Activated T-cell treated with anti-CD3 and anti-CD28 coated beads, Interleukin-2, amount 50 U/mL, for 24 hours (primary cell): ENCODE measurements around the gene HGFAC.

Experiments used
- DNase-seq: peaks from one replicate; pipeline ENCODE4 v3.0.0-alpha.2; 2020
- H3K27ac Mint-ChIP-seq: 2 replicates; pipeline ENCODE4 v1.8.0; 2020; ENCODE audit warnings: mild to moderate bottlenecking, mixed read lengths
- H3K27me3 Mint-ChIP-seq: 2 replicates; pipeline ENCODE4 v1.8.0; 2020; ENCODE audit warnings: mixed read lengths
- H3K36me3 Mint-ChIP-seq: 2 replicates; pipeline ENCODE4 v1.8.0; 2020; ENCODE audit warnings: low read depth, mixed read lengths
- H3K4me1 Mint-ChIP-seq: 2 replicates; pipeline ENCODE4 v1.8.0; 2020; ENCODE audit warnings: low read depth, mixed read lengths
- H3K4me3 Mint-ChIP-seq: 2 replicates; pipeline ENCODE4 v1.8.0; 2020; ENCODE audit warnings: mild to moderate bottlenecking, moderate library complexity, mixed read lengths
- H3K9me3 Mint-ChIP-seq: 2 replicates; pipeline ENCODE4 v1.8.0; 2020; ENCODE audit warnings: mixed read lengths

Gene HGFAC

DNA sequence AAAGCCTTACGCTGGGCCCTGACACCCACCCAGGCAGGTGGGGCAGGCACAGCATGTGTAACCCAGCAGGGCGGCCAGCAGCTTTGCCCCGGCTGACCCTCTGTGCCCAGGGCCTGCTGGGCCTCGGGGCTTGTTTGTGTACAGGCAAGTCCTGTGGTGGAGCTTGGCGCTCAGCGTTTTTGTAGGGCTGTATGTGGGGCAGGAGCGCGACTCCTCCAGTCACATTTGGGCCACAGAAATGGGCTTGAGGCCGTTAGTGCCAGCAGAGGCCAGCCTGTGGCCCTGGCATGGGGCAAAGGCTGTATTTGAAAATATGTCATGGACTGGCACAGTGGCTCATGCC, 14.7 kb upstream of the HGFAC start:
- no peak overlapping the region for H3K27ac Mint-ChIP-seq
- DNase-seq: no peak
- H3K36me3 Mint-ChIP-seq: no peaks in the 10 kb centered on the region
- no peaks in the 10 kb centered on the region for H3K27me3 Mint-ChIP-seq
- H3K9me3 Mint-ChIP-seq: no peaks in the 10 kb centered on the region
- no peak overlapping the region for H3K4me3 Mint-ChIP-seq
- no peaks in the 10 kb centered on the region for H3K4me1 Mint-ChIP-seq

DNA sequence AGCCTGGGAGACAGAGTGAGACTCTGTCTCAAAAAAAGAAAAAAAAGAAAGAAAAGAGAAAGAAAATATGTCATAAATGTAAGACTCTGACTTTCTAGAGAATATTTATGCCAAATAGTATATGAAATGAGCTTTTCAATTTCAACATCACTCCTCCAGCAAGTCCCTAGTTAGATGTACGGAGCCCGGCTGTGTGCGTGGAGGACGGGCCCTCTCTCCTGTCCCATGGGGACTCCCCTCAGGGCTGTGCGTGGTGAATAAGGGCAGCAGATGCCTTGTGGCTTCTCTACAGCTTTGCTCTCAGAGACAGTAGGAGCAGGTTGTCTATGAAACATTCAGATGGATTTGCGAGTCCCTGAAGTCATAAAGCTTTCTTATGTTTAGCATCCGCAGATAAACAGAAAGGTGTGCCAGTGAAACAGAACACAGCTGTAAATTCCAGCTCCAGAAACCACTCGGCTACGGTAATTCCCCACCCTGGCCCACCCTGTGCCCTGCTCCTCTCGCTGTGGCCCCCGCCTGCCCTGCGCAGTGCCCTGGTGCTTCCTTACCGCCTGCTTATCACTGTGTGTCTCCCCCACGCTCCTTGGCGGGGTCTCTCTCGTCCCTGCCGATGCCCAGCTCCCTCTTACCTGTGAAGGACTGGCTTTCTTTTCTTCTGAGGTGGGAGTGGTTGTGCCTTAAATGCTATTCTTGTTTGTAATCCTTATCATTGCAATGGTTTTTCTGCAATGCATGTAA, 13.9 kb upstream of the HGFAC start:
- no peaks in the 10 kb centered on the region for H3K36me3 Mint-ChIP-seq
- H3K27me3 Mint-ChIP-seq: no peaks in the 10 kb centered on the region
- H3K4me1 Mint-ChIP-seq: no peaks in the 10 kb centered on the region
- DNase-seq: no peak
- H3K27ac Mint-ChIP-seq: peak overlapping the region; percentile 7
- no peak overlapping the region for H3K4me3 Mint-ChIP-seq
- no peaks in the 10 kb centered on the region for H3K9me3 Mint-ChIP-seq

- no peak overlapping the region for H3K27ac Mint-ChIP-seq
- H3K9me3 Mint-ChIP-seq: no peaks in the 10 kb centered on the region
- H3K4me1 Mint-ChIP-seq: no peaks in the 10 kb centered on the region
- H3K27me3 Mint-ChIP-seq: no peaks in the 10 kb centered on the region
- DNase-seq: no peak
- H3K36me3 Mint-ChIP-seq: no peaks in the 10 kb centered on the region
- no peak overlapping the region for H3K4me3 Mint-ChIP-seq
Measured at GRCh38 chr4:3429651-3430050, 12.1 kb upstream of the HGFAC start.

DNA sequence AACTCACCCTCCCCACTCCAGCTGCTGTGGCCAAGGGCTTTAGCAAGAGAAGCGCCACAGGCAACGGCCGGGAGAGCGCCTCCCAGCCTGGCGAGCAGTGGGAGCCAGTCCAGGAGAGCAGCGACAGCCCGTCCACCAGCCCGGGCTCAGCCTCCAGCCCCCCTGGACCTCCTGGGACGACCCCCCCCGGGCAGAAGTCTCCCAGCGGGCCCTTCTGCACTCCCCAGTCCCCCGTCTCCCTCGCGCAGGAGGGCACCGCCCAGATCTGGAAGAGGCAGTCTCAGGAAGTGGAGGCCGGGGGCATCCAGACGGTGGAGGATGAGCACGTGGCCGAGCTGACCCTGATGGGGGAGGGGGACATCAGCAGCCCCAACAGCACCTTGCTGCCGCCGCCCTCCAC, 11.2 kb upstream of the HGFAC start:
- Mint-ChIP-seq H3K27ac (no peak overlapping the region), H3K27me3 (no peaks in the 10 kb centered on the region), H3K4me3 (no peak overlapping the region), H3K9me3 (no peaks in the 10 kb centered on the region), H3K4me1 (no peaks in the 10 kb centered on the region), H3K36me3 (no peaks in the 10 kb centered on the region)
- no peak for DNase-seq

- H3K27ac Mint-ChIP-seq: no peak overlapping the region
- H3K4me1 Mint-ChIP-seq: no peaks in the 10 kb centered on the region
- no peaks in the 10 kb centered on the region for H3K36me3 Mint-ChIP-seq
- DNase-seq: no peak
- no peak overlapping the region for H3K4me3 Mint-ChIP-seq
- H3K27me3 Mint-ChIP-seq: no peaks in the 10 kb centered on the region
- H3K9me3 Mint-ChIP-seq: no peaks in the 10 kb centered on the region
Measured at GRCh38 chr4:3431446-3431993, 10.2 kb upstream of the HGFAC start.

DNA sequence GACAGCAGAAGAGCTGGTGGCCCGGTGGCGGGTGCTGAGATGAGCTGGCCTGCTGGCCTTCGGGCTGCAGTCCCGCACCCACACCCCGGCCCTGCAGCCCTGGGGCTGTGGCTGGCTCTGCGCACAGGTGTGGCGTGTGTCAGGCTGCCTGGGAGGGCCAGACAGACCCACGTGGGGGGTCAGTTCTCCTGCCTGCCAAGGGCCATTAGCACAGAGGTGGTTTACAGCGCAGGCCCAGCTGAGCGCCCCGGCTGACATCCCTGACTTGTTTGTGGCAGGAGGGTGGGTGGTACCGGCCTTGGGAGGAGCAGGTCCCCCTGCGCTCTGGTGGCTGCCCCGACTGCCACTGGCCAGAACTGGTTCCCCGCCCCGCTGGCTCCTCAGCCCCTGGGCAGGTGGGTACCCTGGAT, 9.4 kb upstream of the HGFAC start:
- Mint-ChIP-seq H3K27me3 (no peaks in the 10 kb centered on the region), H3K4me3 (no peak overlapping the region), H3K9me3 (no peaks in the 10 kb centered on the region)

DNA sequence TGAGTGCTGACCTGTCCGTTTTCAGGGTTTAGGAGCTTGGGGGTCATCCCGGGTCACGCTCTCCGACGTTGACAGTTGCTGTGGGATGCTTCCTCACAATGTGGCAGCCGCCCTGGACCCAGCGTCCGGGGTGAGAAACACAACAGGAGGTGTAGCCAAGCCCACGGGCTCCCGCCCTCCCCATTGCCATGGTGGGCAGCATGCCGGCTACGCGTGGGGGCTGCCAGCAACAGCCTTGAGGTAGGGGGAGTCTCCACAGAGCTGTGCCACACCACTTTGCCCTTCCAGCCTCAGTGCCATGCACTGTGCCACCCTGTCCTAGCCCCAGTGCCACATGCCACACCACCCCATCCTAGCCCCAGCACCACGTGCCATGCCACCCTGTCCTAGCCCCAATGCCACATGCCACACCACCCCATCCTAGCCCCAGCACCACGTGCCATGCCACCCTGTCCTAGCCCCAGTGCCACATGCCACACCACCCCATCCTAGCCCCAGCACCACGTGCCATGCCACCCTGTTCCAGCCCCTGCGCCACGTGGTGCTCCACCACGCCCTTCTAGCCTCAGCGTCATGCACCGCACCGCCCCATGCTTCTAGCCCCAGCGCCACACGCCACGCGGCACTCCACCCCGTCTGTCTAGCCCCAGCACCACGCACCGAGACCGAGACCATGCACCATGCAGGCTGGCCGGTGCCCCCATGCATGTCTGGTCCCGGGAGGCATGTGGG, 8.5 kb upstream of the HGFAC start:
- no peaks in the 10 kb centered on the region for H3K27me3 Mint-ChIP-seq
- H3K27ac Mint-ChIP-seq: no peak overlapping the region
- no peaks in the 10 kb centered on the region for H3K9me3 Mint-ChIP-seq
- H3K4me3 Mint-ChIP-seq: no peak overlapping the region
- DNase-seq: no peak
- no peaks in the 10 kb centered on the region for H3K36me3 Mint-ChIP-seq
- no peaks in the 10 kb centered on the region for H3K4me1 Mint-ChIP-seq

More for the DNA sequence above, 9.4 kb upstream of the HGFAC start:
- Mint-ChIP-seq H3K27ac (no peak overlapping the region), H3K4me1 (no peaks in the 10 kb centered on the region), H3K36me3 (no peaks in the 10 kb centered on the region)
- DNase-seq: no peak

- H3K27ac Mint-ChIP-seq: no peak overlapping the region
- no peaks in the 10 kb centered on the region for H3K27me3 Mint-ChIP-seq
- H3K9me3 Mint-ChIP-seq: no peaks in the 10 kb centered on the region
Measured at GRCh38 chr4:3434881-3435685, 6.7 kb upstream of the HGFAC start.

DNA sequence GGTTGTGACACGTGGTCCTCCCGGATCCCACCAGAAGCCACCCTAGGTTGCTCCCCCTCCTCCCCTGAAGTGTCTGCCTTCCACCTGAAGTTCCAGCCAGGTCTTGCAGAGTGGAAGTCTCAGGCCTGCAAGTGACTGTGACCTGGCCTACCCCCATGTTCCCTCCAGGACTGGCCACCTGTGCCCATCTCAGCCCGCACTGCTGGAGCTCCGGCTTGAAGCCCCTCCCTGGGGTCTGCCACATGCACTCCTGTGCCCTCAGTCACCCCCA, 6.1 kb upstream of the HGFAC start:
- Mint-ChIP-seq H3K4me3 (no peak overlapping the region), H3K36me3 (no peaks in the 10 kb centered on the region), H3K9me3 (no peaks in the 10 kb centered on the region), H3K27me3 (no peaks in the 10 kb centered on the region), H3K27ac (no peak overlapping the region), H3K4me1 (no peaks in the 10 kb centered on the region)
- no peak for DNase-seq

More at GRCh38 chr4:3434881-3435685, 6.7 kb upstream of the HGFAC start:
- no peak for DNase-seq
- H3K4me1 Mint-ChIP-seq: no peaks in the 10 kb centered on the region
- H3K36me3 Mint-ChIP-seq: no peaks in the 10 kb centered on the region
- H3K4me3 Mint-ChIP-seq: no peak overlapping the region

GRCh38 chr4:3436048-3436797, 5.5 kb upstream of the HGFAC start:
- H3K9me3 Mint-ChIP-seq: no peaks in the 10 kb centered on the region
- H3K4me3 Mint-ChIP-seq: no peak overlapping the region
- no peaks in the 10 kb centered on the region for H3K36me3 Mint-ChIP-seq
- no peaks in the 10 kb centered on the region for H3K4me1 Mint-ChIP-seq
- H3K27me3 Mint-ChIP-seq: no peaks in the 10 kb centered on the region
- no peak overlapping the region for H3K27ac Mint-ChIP-seq
- no peak for DNase-seq

- Mint-ChIP-seq H3K36me3 (no peaks in the 10 kb centered on the region), H3K27me3 (no peaks in the 10 kb centered on the region), H3K4me1 (no peaks in the 10 kb centered on the region), H3K9me3 (no peaks in the 10 kb centered on the region), H3K4me3 (no peak overlapping the region), H3K27ac (no peak overlapping the region)
- no peak for DNase-seq
Measured at GRCh38 chr4:3436798-3437581, 4.8 kb upstream of the HGFAC start.

- Mint-ChIP-seq H3K9me3 (no peaks in the 10 kb centered on the region), H3K27me3 (no peaks in the 10 kb centered on the region), H3K4me1 (no peaks in the 10 kb centered on the region), H3K27ac (no peak overlapping the region), H3K4me3 (no peak overlapping the region), H3K36me3 (no peaks in the 10 kb centered on the region)
- DNase-seq: no peak
Measured at GRCh38 chr4:3437582-3437936, 4.2 kb upstream of the HGFAC start.

- no peak for DNase-seq
- H3K27me3 Mint-ChIP-seq: no peaks in the 10 kb centered on the region
- no peak overlapping the region for H3K4me3 Mint-ChIP-seq
- no peaks in the 10 kb centered on the region for H3K36me3 Mint-ChIP-seq
- H3K9me3 Mint-ChIP-seq: no peaks in the 10 kb centered on the region
- no peaks in the 10 kb centered on the region for H3K4me1 Mint-ChIP-seq
- no peak overlapping the region for H3K27ac Mint-ChIP-seq
Measured at GRCh38 chr4:3437998-3438846, 3.5 kb upstream of the HGFAC start.
